BLaER1 (cell line): ENCODE measurements around the gene PDLIM5.
A peak's percentile ranks its signal among the peaks of the same experiment; 100 is the strongest.

Source experiments
- H3K27ac ChIP-seq: shearing (Covaris generic); formaldehyde crosslinking; 2 replicates; pipeline ENCODE4 v1.8.1; 2022
- H3K27me3 ChIP-seq: shearing (Covaris generic); formaldehyde crosslinking; 2 replicates; pipeline ENCODE4 v1.8.1; 2022
- H3K36me3 ChIP-seq: shearing (Covaris generic); formaldehyde crosslinking; 2 replicates; pipeline ENCODE4 v1.8.1; 2022
- H3K4me1 ChIP-seq: shearing (Covaris generic); formaldehyde crosslinking; 2 replicates; pipeline ENCODE4 v1.8.1; 2022
- H3K4me2 ChIP-seq: shearing (Covaris generic); formaldehyde crosslinking; 2 replicates; pipeline ENCODE4 v1.8.1; 2022
- H3K4me3 ChIP-seq: shearing (Covaris generic); formaldehyde crosslinking; 2 replicates; pipeline ENCODE4 v1.8.1; 2022
- H3K9ac ChIP-seq: shearing (Covaris generic); formaldehyde crosslinking; 2 replicates; pipeline ENCODE4 v1.8.1; 2022
- H3K9me3 ChIP-seq: shearing (Covaris generic); formaldehyde crosslinking; 2 replicates; pipeline ENCODE4 v1.8.1; 2022
- H4K20me1 ChIP-seq: shearing (Covaris generic); formaldehyde crosslinking; 2 replicates; pipeline ENCODE4 v1.8.1; 2022
- Cebpa-rat ChIP-seq: shearing (Covaris generic); IDR thresholded peaks from 2 replicates; pipeline ENCODE4 v1.8.1; 2022

The PDLIM5 gene

DNA sequence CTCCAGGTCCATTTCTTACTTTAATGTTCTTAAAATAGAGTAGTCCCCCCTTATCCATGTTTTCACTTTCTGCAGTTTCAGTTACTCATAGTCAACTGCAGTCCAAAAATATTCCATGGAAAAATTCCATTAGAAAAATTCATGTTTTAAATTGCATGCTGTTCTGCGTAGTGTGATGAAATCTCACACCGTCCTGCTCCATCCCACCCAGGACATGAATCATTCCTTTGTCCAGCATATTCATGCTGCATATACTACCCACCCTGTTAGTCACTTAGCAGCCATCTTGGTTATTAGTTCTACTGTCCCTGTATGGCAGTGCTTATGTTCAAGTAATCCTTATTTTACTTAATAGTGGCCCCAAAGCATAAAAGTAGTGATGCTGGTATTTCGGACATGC is 5.4 kb upstream of the PDLIM5 start:
- Histone ChIP-seq H3K27me3 (no peaks in the 10 kb centered on the region), H3K9ac (no peak overlapping the region), H3K9me3 (no peaks in the 10 kb centered on the region), H3K27ac (no peak overlapping the region), H4K20me1 (no peaks in the 10 kb centered on the region), H3K36me3 (no peaks in the 10 kb centered on the region), H3K4me2 (no peak overlapping the region), H3K4me1 (peaks cover 7% of the 10 kb centered on the region), H3K4me3 (no peak overlapping the region)
- TF ChIP-seq Cebpa-rat, result no peak

DNA sequence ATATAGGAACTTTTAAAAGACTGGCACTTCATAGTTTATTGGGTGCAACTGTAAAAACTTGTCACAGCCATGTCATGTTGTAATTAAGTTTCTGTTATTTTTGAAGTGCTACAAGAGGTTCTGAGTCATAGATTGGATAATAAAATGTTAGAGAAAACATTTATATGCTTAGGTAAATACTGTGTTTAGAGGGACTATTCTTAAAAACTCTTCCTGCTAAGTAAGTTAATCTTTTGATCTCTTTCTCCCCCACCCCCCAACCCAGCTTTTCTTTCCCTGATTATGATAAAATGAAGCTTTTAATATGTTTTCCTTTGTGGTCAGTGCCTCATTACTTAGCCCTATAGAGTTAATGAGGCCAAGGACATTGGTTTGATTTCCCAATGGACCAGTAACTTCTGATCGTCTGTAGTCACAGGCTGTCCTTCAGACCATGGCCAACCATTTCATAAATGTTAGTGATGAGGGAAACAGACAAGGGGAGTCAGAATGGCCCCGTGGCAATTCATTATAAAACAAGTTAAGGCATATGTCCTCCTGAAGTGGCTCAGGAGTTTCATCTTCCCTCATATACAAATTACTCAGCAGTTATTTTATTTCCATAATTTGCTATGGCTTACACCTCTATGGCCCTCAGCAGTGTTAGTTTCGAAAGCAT is 3.9 kb upstream of the PDLIM5 start:
- Histone ChIP-seq H4K20me1 (peaks cover 4% of the 10 kb centered on the region; the same call in 1 of the 2 replicates), H3K27ac (no peak overlapping the region), H3K4me2 (no peak overlapping the region), H3K27me3 (peaks cover 11% of the 10 kb centered on the region), H3K9ac (no peak overlapping the region), H3K36me3 (no peaks in the 10 kb centered on the region), H3K4me3 (no peak overlapping the region), H3K9me3 (no peaks in the 10 kb centered on the region), H3K4me1 (peaks cover 12% of the 10 kb centered on the region)
- no peak for TF ChIP-seq Cebpa-rat

DNA sequence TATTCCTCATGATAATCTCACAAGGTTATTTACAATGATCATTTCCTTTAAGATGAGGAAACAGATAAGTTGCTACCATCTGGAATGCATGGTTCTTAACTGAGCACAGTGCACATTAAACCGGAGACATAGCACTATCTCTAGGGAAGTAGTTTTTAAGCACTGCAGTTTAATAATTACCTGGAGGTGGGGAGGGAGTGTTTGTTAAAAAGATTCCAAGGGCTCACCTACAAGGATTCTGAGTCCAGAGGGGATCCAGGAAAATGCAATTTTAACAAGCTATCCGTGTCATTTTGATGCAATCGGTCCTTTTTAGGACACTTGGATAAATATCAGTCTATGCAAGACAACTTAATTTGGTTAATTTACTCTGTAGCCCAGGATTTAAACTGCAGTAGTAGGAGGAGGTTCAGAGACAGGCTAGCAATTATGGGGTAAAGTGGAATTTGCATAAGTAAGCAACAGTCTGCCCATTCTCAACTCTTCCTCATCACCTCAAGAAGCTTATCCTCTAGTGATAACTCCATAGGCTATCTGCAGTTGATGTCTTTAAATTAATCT is 2.8 kb upstream of the PDLIM5 start:
- Histone ChIP-seq H3K4me1 (peaks cover 13% of the 10 kb centered on the region), H3K4me3 (no peak overlapping the region), H3K27ac (no peak overlapping the region), H4K20me1 (peaks cover 9% of the 10 kb centered on the region; the same call in 1 of the 2 replicates), H3K9me3 (no peaks in the 10 kb centered on the region), H3K9ac (no peak overlapping the region), H3K4me2 (no peak overlapping the region), H3K27me3 (peaks cover 21% of the 10 kb centered on the region), H3K36me3 (no peaks in the 10 kb centered on the region)
- no peak for TF ChIP-seq Cebpa-rat

DNA sequence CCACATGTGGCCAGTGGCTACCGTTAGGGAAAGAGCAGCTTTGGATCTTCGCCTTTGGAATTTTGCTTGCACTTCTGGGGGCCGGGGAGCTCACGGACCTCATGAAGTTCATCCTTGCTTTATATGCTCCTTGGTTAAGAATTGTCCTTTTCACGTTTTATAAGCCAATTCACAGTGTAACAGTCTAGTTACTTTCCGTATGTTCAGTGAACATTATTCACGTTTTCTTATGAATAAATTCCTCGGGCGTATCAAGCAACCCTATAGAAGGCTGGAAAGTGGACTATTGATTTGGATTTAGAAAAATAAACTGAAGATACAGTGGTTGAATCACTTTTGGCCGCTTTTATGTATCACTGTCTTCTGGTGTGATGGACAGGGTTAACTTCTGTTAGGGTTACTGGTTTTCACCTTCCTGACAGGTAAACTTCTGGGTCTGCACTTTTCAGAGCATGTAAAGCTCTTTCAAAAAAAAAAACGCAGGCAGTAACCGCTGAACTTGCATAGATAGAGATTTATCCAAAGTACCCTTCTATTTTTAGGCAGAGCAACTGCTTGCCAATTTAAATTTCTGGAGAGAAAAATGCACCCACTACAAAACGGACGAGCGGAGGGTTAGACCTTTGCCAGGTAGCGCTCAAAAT is 569 bp upstream of the PDLIM5 start:
- TF ChIP-seq Cebpa-rat, result no peak
- peaks cover 9% of the 10 kb centered on the region; the same call in 1 of the 2 replicates for H4K20me1 ChIP-seq
- H3K4me2 ChIP-seq, result peak overlapping the region; percentile 95
- H3K27ac ChIP-seq, result no peak overlapping the region
- peaks cover 27% of the 10 kb centered on the region for H3K27me3 ChIP-seq
- H3K4me3 ChIP-seq, result peak overlapping the region; percentile 96
- no peaks in the 10 kb centered on the region for H3K36me3 ChIP-seq
- H3K4me1 ChIP-seq, result peaks cover 13% of the 10 kb centered on the region
- 0 out of 2 replicates have a peak overlapping the region, but pooled peaks have one; percentile 21 for H3K9ac ChIP-seq
- no peaks in the 10 kb centered on the region for H3K9me3 ChIP-seq

DNA sequence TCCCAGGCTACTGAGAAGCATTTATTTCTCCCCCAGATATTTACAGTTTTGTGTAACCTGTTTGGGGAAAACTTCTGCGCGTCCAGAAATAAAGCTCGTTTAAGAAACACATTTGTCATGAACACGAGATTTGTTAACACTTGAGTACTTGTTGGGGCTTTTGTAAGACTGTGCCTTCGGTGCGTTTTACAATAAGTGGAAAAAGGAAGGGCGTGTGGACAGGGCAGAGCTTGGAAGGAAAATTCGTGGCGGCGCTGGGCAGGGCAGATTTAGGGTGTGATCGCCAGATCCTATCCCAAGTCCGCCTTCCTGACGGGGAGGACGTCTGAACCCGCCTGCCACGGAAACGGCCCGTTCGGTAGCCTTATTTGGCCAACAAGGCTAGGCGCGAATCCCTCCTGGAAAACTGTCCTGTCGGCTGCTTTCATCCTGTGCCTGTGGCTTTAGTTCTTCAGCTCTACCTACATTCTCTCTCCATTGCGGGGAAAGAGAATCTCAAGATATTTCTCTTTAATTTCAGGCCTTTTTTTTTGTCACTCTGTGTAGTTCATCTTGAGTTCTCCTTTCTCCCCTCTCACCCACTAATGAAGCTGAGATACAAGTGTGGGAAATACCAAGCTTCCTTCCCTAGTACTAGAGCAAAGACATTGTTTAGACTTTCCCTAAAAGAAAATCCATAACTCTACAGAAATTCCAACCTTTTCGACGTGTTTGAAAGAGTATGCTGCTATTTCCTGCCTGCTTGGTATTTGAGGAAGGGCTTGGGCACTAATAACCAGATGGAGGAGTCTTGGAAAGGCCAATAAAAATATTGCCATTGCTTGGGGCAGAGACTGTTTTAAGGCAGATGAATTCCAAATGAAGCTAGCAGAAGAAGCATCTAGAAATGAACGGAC is 982 bp downstream of the PDLIM5 start:
- Histone ChIP-seq H3K36me3 (no peaks in the 10 kb centered on the region), H3K9me3 (no peaks in the 10 kb centered on the region), H3K27ac (no peak overlapping the region), H3K9ac (peak overlapping the region; percentile 80), H3K4me2 (peak overlapping the region; percentile 95), H3K4me3 (peak overlapping the region; percentile 96), H4K20me1 (peaks cover 9% of the 10 kb centered on the region; the same call in 1 of the 2 replicates), H3K27me3 (peaks cover 27% of the 10 kb centered on the region), H3K4me1 (peaks cover 16% of the 10 kb centered on the region)
- no peak for TF ChIP-seq Cebpa-rat

DNA sequence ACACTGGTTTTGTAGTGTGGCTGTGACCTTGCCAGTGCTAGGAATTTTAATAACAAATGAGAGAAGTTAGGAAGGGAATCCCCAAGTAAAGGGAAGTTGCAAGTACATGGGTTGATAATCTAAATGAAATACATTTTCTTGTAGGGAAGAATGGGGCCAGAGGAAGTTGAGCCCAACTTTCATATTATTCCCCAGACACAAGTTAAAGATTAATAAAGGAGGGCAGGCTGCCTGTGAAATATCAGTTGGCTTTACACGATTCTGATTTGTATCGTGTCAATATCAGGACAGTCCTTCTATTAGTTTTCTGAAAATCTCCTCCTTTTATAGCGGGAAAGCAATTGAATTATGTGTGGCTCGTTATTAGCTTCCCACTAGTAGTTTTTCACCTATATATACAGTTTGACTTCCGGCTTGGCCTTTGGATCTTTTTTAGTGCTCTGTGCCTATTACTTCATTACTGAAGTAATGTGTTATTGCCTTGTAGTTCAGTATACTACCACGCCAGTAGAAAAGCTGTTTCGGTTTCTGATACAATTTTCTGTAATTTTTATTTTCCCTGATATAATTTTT is 1.7 kb downstream of the PDLIM5 start:
- Histone ChIP-seq H3K27me3 (peaks cover 27% of the 10 kb centered on the region), H3K4me3 (no peak overlapping the region), H3K4me2 (no peak overlapping the region), H3K9ac (no peak overlapping the region), H3K9me3 (no peaks in the 10 kb centered on the region), H4K20me1 (peaks cover 9% of the 10 kb centered on the region; the same call in 1 of the 2 replicates), H3K27ac (no peak overlapping the region), H3K4me1 (peaks cover 18% of the 10 kb centered on the region), H3K36me3 (no peaks in the 10 kb centered on the region)
- no peak for TF ChIP-seq Cebpa-rat

DNA sequence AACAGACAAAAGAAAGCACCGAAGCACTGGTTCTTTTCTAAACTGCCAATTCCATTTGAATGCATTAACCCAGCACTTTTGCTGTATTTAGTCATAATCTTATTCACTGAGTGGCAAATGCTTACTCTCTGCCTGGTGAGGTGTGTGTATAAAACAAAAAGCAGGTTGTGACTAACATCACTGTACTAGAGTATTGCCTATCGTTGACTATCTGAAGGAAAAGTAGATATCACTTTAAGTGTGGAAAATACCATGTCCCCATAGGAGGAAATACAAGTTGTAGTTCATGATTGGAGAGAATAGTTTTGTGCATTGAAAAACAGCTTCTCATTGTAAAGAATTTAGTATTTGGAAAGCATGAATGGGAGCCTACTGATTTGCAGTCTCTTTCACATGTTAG is 2.7 kb downstream of the PDLIM5 start:
- Histone ChIP-seq H3K27me3 (peaks cover 27% of the 10 kb centered on the region), H3K9me3 (no peaks in the 10 kb centered on the region), H3K36me3 (no peaks in the 10 kb centered on the region), H4K20me1 (peaks cover 9% of the 10 kb centered on the region; the same call in 1 of the 2 replicates), H3K9ac (no peak overlapping the region), H3K4me1 (peaks cover 18% of the 10 kb centered on the region), H3K4me2 (no peak overlapping the region), H3K4me3 (no peak overlapping the region), H3K27ac (no peak overlapping the region)
- TF ChIP-seq Cebpa-rat, result no peak

DNA sequence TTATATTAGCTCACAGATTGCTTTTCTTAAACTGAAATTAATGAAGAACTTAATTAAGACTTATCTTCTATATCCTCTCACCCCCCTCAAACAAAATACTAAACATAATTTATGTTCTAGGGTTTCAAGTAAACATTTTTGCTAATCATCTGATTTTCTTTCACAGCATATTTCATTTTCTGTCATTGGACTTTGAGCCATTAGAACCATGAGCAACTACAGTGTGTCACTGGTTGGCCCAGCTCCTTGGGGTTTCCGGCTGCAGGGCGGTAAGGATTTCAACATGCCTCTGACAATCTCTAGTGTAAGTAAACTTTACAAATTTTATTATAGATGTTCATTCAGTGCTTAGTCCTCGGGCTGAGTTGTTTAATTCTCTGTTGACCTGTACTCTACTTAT is 3.3 kb downstream of the PDLIM5 start:
- no peaks in the 10 kb centered on the region for H3K9me3 ChIP-seq
- no peak for TF ChIP-seq Cebpa-rat
- H4K20me1 ChIP-seq, result peaks cover 9% of the 10 kb centered on the region; the same call in 1 of the 2 replicates
- H3K4me3 ChIP-seq, result no peak overlapping the region
- H3K4me1 ChIP-seq, result peaks cover 18% of the 10 kb centered on the region
- no peak overlapping the region for H3K4me2 ChIP-seq
- no peak overlapping the region for H3K27ac ChIP-seq
- H3K27me3 ChIP-seq, result peaks cover 27% of the 10 kb centered on the region
- H3K36me3 ChIP-seq, result no peaks in the 10 kb centered on the region
- H3K9ac ChIP-seq, result no peak overlapping the region

- Histone ChIP-seq H3K4me1 (peaks cover 8% of the 10 kb centered on the region), H3K9ac (no peak overlapping the region), H3K27ac (no peak overlapping the region), H4K20me1 (peaks cover 7% of the 10 kb centered on the region; the same call in 1 of the 2 replicates), H3K36me3 (no peaks in the 10 kb centered on the region), H3K4me3 (no peak overlapping the region), H3K4me2 (peak overlapping the region; percentile 15; the same call in 1 of the 2 replicates), H3K27me3 (peaks cover 17% of the 10 kb centered on the region), H3K9me3 (no peaks in the 10 kb centered on the region)
- TF ChIP-seq Cebpa-rat, result no peak
Measured at GRCh38 chr4:94457692-94458106, 6.0 kb downstream of the PDLIM5 start.
